ENCODE results near the gene SRSF4. TPM values are rescaled to one million over a fixed set of nuclear protein-coding genes. Genes with fewer than 3 reads are reported as not detected.

Gene SRSF4
- total RNA-seq, 1 experiment from 2014 or later, result 62.0 TPM

DNA sequence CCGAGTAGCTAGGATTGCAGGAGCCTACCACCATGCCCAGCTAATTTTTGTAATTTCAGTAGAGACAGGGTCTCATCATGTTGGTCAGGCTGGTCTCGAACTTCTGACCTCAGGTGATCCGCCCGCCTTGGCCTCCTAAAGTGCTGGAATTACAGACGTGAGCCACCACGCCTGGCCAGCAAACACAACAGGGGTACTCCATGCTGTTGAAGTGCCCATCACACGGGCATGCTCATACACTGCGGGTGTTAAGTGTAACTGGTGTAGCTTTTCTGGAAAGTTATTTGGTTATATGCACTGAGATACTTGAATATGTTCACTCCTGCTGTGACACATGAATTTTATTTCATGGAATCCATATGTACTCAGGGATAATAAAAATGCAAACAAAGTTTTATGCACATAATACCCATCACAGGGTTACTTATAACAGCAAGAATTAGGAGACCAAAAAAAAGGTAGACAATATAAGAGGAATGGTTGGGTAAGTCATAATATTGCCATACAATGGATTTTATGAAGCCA is 9.2 kb downstream of the SRSF4 start:
- ChIA-PET CTCF (no interaction called here), POLR2A (ENCODE audit: unreplicated experiment) (no interaction called here)
- ATAC-seq (no peak), DNase-seq (no peak)
- no peaks in the 10 kb centered on the region for H3K9me3 ChIP-seq (ENCODE audit: low read length)
- peaks cover 72% of the 10 kb centered on the region for H4K20me1 ChIP-seq (ENCODE audit: low read length)
- no peak overlapping the region for H3K27ac ChIP-seq (ENCODE audit: low read length)
- no peak overlapping the region for H2AFZ ChIP-seq (ENCODE audit: low read length)
- BruUV-seq (replicated peaks), result no TSS peak
- TF ChIP-seq EZH2 (IDR thresholded peaks at IDR 0.05; ENCODE audit: low read length, unreplicated experiment) (no peak), EZH2phosphoT487 (IDR thresholded peaks at IDR 0.05; ENCODE audit: borderline replicate concordance, low read length) (no peak)
- TF ChIP-seq, protein P1, sequence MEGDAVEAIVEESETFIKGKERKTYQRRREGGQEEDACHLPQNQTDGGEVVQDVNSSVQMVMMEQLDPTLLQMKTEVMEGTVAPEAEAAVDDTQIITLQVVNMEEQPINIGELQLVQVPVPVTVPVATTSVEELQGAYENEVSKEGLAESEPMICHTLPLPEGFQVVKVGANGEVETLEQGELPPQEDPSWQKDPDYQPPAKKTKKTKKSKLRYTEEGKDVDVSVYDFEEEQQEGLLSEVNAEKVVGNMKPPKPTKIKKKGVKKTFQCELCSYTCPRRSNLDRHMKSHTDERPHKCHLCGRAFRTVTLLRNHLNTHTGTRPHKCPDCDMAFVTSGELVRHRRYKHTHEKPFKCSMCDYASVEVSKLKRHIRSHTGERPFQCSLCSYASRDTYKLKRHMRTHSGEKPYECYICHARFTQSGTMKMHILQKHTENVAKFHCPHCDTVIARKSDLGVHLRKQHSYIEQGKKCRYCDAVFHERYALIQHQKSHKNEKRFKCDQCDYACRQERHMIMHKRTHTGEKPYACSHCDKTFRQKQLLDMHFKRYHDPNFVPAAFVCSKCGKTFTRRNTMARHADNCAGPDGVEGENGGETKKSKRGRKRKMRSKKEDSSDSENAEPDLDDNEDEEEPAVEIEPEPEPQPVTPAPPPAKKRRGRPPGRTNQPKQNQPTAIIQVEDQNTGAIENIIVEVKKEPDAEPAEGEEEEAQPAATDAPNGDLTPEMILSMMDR (conservative IDR thresholded peaks at IDR 0.05; ENCODE audit: low read depth, low read length), result no peak
- no peaks in the 10 kb centered on the region for H3K27me3 ChIP-seq (ENCODE audit: low read length)
- H3K36me3 ChIP-seq (ENCODE audit: low read depth, low read length), result peaks cover 26% of the 10 kb centered on the region; the same call in 1 of the 2 replicates
- H3K9ac ChIP-seq (ENCODE audit: low read length), result no peak overlapping the region
- peaks cover 99% of the 10 kb centered on the region for H3K79me2 ChIP-seq (ENCODE audit: low read length)
- H3K4me3 ChIP-seq (ENCODE audit: low read length), result no peak overlapping the region
- H3F3A ChIP-seq (ENCODE audit: low read length, unreplicated experiment), result no peaks in the 10 kb centered on the region
- intact Hi-C loops (cut with micrococcal nuclease), result no loop called here
- H3K4me1 ChIP-seq (ENCODE audit: insufficient read depth, low read length), result no peaks in the 10 kb centered on the region
- H3K9me2 ChIP-seq (replicated peaks; ENCODE audit: low read length), result no peaks in the 10 kb centered on the region
- H3K4me2 ChIP-seq (ENCODE audit: low read length), result no peak overlapping the region

DNA sequence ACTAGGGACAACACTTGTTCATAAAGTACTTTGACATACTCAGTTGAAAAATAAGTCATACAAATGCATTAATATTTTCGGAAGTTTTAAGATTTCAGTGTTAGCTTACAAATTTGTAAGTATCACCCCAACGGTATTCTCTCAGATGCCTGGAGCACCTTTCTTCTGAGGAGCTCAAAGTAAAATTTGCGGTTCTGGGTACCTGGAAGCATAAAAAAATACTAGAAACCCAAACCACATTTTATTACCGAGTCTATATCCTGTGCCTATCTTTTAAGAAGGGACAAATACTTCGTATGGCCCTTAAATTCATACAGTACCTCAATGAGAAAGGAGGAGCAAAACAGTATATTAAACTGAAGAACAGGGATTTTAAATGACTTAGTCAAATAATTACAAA is 10.2 kb downstream of the SRSF4 start:
- no peak for DNase-seq
- H3K9ac ChIP-seq (ENCODE audit: low read length), result no peak overlapping the region
- H3K9me3 ChIP-seq (ENCODE audit: low read length), result no peaks in the 10 kb centered on the region
- H2AFZ ChIP-seq (ENCODE audit: low read length), result no peak overlapping the region
- ATAC-seq, result no peak
- no peak overlapping the region for H3K4me3 ChIP-seq (ENCODE audit: low read length)
- H3K27me3 ChIP-seq (ENCODE audit: low read length), result no peaks in the 10 kb centered on the region
- H3F3A ChIP-seq (ENCODE audit: low read length, unreplicated experiment), result no peaks in the 10 kb centered on the region
- peaks cover 33% of the 10 kb centered on the region; the same call in 1 of the 2 replicates for H3K36me3 ChIP-seq (ENCODE audit: low read depth, low read length)
- ChIA-PET CTCF (no interaction called here), POLR2A (ENCODE audit: unreplicated experiment) (no interaction called here)
- no peak overlapping the region for H3K27ac ChIP-seq (ENCODE audit: low read length)
- peaks cover 99% of the 10 kb centered on the region for H3K79me2 ChIP-seq (ENCODE audit: low read length)
- H4K20me1 ChIP-seq (ENCODE audit: low read length), result peaks cover 63% of the 10 kb centered on the region
- TF ChIP-seq EZH2 (IDR thresholded peaks at IDR 0.05; ENCODE audit: low read length, unreplicated experiment) (no peak), EZH2phosphoT487 (IDR thresholded peaks at IDR 0.05; ENCODE audit: borderline replicate concordance, low read length) (no peak)
- no TSS peak for BruUV-seq (replicated peaks)
- intact Hi-C loops (cut with micrococcal nuclease), result no loop called here
- no peak overlapping the region for H3K4me2 ChIP-seq (ENCODE audit: low read length)
- no peaks in the 10 kb centered on the region for H3K9me2 ChIP-seq (replicated peaks; ENCODE audit: low read length)
- H3K4me1 ChIP-seq (ENCODE audit: insufficient read depth, low read length), result no peaks in the 10 kb centered on the region

DNA sequence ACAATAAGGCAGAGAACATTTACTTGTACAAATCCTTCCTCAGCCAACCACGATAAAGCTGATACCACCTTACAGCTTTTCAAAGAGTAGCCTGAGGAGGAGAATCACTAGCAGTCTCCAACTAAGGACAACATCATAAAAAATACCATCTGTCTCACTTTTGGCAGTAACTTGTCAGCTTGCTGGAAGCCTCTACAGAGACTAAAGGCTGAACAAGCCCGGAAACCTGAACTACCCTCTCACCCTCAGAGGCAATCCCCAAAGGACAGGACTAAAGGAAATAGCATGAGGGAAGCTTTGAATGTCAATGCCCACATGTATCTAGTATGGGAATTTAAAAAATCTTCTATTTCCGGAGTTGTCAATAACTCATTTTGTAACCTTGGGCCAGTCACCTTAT is 10.6 kb downstream of the SRSF4 start:
- H3K4me2 ChIP-seq (ENCODE audit: low read length), result no peak overlapping the region
- no peak overlapping the region for H3K9ac ChIP-seq (ENCODE audit: low read length)
- H3K27me3 ChIP-seq (ENCODE audit: low read length), result no peaks in the 10 kb centered on the region
- H3K4me1 ChIP-seq (ENCODE audit: insufficient read depth, low read length), result no peaks in the 10 kb centered on the region
- H3K4me3 ChIP-seq (ENCODE audit: low read length), result no peak overlapping the region
- H3K79me2 ChIP-seq (ENCODE audit: low read length), result peaks cover 99% of the 10 kb centered on the region
- no TSS peak for BruUV-seq (replicated peaks)
- H4K20me1 ChIP-seq (ENCODE audit: low read length), result peaks cover 58% of the 10 kb centered on the region
- intact Hi-C loops (cut with micrococcal nuclease), result no loop called here
- TF ChIP-seq EZH2 (IDR thresholded peaks at IDR 0.05; ENCODE audit: low read length, unreplicated experiment) (no peak), EZH2phosphoT487 (IDR thresholded peaks at IDR 0.05; ENCODE audit: borderline replicate concordance, low read length) (no peak)
- TF ChIP-seq, protein P1 (conservative IDR thresholded peaks at IDR 0.05; ENCODE audit: low read depth, low read length), result no peak
- no peaks in the 10 kb centered on the region for H3K9me3 ChIP-seq (ENCODE audit: low read length)
- H2AFZ ChIP-seq (ENCODE audit: low read length), result no peak overlapping the region
- POLR2A ChIA-PET (ENCODE audit: unreplicated experiment), result no interaction called here
- no peaks in the 10 kb centered on the region for H3K9me2 ChIP-seq (replicated peaks; ENCODE audit: low read length)
- CTCF ChIA-PET, result no interaction called here
- H3F3A ChIP-seq (ENCODE audit: low read length, unreplicated experiment), result no peaks in the 10 kb centered on the region
- H3K36me3 ChIP-seq (ENCODE audit: low read depth, low read length), result peaks cover 37% of the 10 kb centered on the region; the same call in 1 of the 2 replicates
- ATAC-seq, result peak; percentile 29; the same call in 1 of the 2 replicates
- no peak for DNase-seq
- H3K27ac ChIP-seq (ENCODE audit: low read length), result no peak overlapping the region
